GM12872 (cell line): ENCODE measurements around the gene MPDZ.
A peak's percentile ranks its signal among the peaks of the same experiment; 100 is the strongest.

Experiments
- CTCF ChIP-seq: IDR thresholded peaks from 3 replicates; pipeline ENCODE4 v1.5.1; 2011; ENCODE audit warnings: low read depth, mild to moderate bottlenecking, low read length, moderate library complexity; ENCODE audit not compliant: insufficient read depth

Gene MPDZ

DNA sequence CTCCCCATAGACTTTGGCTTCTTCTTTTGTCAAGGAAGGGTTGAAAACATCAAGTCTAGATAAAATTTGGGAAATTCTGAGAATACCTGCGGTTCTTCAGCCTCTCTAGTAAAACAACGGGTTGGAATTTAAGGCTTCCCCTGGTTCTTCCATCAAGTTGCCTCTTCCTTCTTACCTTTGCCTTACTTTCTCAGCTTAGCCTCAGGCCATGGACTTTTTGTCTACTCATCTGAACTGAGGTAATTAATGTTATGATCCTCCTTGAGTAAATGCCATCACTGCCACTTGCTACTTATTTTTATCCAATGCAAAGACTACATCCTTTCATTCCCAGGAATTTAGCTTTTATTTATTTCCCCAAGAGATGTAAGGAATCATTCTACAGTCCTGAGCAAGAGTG, 184.4 kb downstream of the MPDZ start:
- no peak for TF ChIP-seq CTCF

DNA sequence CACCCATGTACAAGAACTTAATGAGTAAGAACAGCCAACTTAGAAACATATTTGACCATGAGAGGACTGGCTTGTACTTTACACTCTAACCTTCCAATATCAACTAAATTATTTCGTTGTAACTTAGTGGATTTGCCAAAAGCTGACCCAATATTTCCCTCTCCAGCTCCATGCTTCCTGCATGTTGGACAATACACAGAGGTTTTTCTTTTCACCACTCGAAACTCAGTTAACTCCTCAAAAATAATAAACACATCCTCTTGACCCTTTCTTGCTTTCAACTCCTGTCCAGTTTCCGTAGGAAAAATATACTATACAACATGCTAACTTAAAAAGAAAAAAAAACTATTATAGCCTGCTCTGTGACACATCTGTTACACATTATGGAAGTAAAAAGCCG, 188.9 kb downstream of the MPDZ start:
- no peak for TF ChIP-seq CTCF

GRCh38 chr9:13089666-13090065, 189.8 kb downstream of the MPDZ start:
- TF ChIP-seq CTCF: no peak

- TF ChIP-seq CTCF: peak; percentile 72
Measured at GRCh38 chr9:13088720-13089427, 190.6 kb downstream of the MPDZ start.

GRCh38 chr9:13083963-13084528, 195.4 kb downstream of the MPDZ start:
- no peak for TF ChIP-seq CTCF

GRCh38 chr9:13083366-13083765, 196.1 kb downstream of the MPDZ start:
- no peak for TF ChIP-seq CTCF

DNA sequence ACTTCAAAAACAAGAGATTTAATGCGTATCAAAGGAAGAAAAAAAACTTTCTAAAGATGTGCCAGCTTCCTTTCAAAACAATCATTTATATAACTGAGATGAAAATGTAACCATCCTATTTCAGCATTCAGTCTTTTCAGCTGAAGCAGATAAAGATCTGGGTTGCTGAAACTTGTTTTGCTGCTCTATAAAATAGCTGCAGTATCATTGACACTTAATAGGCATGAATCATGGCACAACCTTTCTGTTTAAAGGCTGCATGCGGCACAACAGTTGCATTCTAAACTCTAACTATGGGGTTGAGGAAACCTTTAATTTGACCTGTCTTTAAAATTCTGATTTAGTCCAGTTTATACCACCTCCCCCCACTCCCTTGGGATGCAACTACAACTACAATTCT, 196.7 kb downstream of the MPDZ start:
- no peak for TF ChIP-seq CTCF
